Stimulated activated CD8-positive, alpha-beta memory T cell treated with anti-CD3 and anti-CD28 coated beads, Interleukin-7, amount 100 ng/mL, for 1 hour (primary cell): ENCODE results near the gene LCN6.
"Not testable (repeated sequence)": the region's sequence is repeated elsewhere in the genome, so short reads cannot be mapped to it uniquely, and the experiment has no call there.

Experiments
- DNase-seq, 2 donors: peaks; one replicate each; pipeline ENCODE4 v3.0.0-alpha.2; 2020; ENCODE audit warnings: low read depth in 2 of 2

The LCN6 gene

GRCh38 chr9:136710543-136710942 lies 37.8 kb downstream of the LCN6 start:
- no peak for DNase-seq

- no peak for DNase-seq
These were observed 38.7 kb downstream of the LCN6 start for GRCh38 chr9:136709454-136710109.

DNA sequence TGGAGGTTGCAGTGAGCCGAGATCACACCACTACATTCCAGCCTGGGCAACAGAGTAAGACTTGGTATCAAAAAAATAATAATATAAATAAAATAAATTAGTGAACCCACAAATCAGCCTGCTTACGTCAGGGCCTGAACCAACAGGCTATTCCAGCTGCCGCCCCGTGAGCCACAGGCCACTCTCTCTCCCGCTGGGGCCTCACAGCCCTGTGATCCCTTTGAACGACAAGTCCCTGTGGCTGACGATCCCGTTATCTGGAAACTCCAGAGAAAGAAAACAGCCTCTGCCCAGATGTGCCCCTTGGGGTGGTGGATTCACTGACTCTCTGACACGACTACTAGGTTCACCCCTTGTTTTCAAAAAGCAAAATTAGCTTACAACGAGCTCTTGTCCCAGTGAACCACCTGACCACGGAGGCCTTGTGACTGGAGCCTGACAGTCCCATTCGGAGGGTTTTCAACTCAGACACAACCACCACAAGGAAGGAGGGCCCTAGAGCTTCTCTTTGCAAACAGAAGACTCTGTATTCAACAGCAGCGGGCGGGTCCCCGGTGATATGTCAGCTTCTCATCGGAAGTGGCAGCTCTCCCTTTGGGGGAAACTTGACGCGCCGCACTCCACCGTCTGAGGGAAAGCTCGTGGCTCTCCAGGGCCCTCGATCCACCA lies 40.3 kb downstream of the LCN6 start:
- no peak for DNase-seq

DNA sequence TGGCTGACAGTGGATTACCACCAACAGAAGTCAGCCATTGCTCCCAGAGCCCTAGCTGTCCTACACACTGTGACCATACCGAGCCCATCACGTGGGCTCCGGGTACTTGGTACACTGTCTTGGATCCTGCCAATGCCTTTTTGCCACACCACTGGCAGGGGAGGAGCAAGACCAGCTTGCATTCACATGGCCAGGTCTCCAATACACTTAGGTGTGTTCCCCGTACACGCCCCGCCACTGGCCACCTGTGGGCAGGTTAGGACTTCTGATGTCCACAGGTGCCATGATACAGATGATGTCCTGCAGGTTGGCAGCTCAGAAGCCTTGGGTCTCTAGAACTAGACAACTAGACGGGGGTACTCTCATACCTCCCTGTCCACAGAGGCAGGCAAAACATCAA lies 41.3 kb downstream of the LCN6 start:
- no peak for DNase-seq

GRCh38 chr9:136705564-136705963 lies 42.8 kb downstream of the LCN6 start:
- DNase-seq = no peak

GRCh38 chr9:136704741-136705140 lies 43.6 kb downstream of the LCN6 start:
- not testable (repeated sequence) for DNase-seq

DNA sequence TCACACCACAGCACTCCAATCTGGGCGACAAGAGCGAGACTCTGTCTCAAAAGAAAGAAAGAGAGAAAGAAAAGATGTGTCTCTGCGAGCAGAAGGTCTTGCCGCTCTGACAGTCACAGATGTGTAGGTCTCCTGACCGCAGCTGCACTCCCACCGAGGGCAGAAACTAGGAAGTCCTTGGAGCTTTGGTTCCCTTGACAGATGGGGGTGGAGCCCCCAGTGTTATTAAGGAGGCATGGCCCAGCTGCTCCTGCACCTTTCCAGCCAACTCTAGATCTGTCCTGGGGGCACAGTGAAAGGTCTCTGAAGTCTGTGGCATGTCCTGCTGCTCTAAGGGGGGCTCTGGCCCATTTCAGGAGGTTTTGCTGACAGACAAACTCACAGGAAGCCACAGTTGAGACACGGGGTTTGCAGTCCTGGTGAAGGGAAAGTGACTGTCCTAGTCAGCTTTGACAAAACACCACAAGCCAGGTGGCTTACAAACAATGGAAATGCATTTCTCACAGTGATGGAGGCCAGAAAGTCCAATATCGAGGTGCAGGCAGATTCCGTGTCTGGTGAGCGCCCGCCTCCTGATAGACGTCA lies 45.0 kb downstream of the LCN6 start:
- no peak for DNase-seq

DNA sequence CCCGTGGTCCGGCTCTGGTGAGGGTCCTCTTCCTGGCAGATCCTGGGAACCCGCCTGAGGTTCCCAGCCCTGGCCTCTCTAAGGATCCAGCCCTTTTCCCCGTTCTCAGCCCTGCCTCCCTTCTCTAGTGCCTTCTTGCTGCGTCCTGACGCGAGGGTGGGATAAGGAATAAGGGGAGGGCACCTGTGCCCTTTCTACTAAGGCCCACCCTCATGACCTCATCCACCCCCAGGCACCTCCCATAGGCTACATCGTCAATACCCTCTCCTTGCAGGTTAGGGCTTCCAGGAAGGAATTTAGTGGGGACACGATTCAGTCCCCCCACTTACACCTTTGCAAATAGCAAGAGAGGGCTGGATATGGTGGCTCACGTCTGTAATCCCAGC lies 46.7 kb downstream of the LCN6 start:
- DNase-seq = no peak

DNA sequence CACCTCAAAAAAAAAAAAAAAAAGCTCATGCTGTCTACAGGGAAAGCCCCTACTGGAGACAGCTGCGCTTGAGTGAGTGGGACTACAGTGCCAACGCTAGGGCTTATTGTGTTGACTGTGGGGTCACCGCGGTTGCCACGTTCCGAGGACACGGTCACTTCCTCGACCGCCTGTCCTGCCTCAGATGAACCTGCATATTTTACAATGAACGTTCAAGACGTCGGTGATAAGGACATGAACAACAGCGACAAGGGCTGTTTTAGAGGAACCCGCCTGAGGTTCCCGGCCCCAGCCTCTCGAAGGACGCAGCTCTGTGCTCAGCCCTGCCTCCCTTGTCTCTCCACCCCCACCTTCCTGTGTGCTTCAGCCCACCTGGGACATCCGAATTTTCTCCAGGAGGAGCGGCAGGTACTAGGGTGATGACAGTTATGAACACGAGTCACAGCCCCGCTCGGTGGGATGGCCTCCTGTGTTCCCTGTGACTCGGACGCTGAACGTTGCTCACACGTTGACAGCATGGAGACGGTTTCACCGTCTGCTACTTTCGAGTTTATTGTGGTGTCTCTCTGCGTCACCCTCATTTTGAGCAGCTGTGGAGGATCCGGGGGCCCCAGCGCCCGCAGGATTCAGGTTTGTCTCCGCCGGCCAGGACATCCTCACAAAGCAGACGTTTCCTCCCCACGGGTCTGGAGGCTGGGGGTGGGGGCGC lies 47.2 kb downstream of the LCN6 start:
- no peak for DNase-seq

DNA sequence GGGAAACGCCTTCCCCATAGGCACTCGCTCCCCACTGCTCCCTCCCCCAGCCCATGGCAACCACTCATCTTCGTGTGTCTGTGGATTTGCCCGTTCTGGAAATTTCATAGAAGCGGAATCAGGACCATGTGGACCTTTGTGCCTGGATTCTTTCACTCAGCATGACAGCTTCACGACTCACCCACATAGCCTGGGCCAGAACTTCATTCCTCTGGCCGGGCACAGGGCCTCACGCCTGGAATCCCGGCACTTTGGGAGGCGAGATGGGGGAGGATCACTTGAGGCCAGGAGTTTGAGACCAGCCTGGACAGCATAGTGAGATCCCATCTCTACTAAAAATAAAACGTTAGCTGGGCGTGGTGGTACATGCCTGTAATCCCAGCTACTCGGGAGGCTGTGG lies 48.0 kb downstream of the LCN6 start:
- DNase-seq = no peak

GRCh38 chr9:136698635-136699246 lies 49.6 kb downstream of the LCN6 start:
- no peak for DNase-seq

GRCh38 chr9:136697821-136698526 lies 50.4 kb downstream of the LCN6 start:
- DNase-seq = no peak

DNA sequence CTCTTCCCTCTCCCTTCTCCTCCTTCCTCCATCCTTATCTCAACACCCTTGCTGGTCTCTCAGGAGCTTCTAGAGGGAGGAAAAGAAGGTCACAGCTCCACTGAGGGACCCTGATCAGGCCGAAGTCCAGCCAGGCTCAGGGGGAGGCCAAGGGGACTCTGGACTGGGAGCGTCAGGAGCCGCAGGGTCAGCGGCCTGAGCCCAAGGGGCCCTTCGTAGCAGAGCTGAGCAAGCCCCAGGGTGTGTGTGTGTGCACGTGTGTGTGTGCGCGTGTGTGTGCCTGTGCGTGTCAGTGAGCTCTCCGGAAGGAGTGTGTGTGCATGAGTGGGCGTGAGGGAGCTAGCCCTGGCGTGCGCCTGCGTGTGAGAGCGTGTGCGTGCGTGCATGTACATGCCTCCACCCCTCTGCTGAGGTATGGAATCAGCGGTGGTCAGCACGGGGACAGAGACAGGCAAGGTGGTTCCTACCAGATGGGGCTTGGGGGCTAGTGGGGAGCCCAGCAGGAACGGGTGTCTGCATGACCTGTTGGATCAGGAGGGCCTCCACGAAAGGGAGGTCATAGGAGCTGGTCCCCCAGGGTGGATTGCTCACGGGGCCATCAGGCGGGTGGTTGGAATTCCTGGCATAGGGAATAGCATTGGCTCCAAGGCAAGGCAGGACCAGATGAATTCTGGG lies 51.0 kb downstream of the LCN6 start:
- no peak for DNase-seq

DNA sequence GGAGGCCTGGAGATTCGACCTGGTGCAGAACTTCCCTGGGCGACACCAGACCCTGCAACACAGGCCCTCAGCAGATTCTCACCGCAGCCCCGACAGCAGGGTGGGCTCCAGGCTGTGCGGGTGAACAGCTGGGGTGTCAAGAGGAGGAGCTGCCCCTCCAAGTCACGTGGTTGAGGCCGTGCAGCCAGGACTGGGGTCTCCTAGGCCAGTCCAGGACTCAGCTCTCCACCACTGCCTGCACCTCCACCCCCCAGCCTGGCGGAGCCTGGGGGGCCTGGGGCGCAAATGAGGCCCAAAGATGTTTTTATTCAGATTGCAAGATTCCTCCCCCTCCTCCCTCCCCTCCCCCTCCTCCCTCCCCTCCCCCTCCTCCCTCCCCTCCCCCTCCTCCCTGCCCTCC lies 51.8 kb downstream of the LCN6 start:
- DNase-seq = no peak

GRCh38 chr9:136695955-136696354 lies 52.4 kb downstream of the LCN6 start:
- DNase-seq = no peak

DNA sequence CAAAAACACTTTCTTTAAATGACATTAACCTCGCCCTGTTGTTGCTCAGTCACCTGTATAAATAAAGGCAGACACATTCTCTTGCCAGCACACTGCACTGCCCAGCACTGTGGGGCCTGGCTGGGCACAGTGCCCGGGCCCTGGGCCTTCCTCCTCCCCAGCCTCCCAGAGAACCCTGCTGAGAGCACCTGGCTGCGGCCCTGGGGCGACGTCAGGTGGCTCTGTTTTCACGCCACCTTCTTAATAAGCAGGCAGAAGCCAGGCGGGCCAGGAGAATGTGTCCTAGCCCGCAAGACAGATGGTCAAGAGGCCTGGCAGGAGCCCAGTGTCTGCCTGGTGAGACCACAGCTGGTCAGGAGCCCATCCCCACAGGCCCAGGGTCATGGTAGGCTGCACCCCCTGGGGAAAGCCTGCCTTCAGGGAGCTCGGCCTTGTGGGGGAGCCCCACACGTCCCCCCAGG lies 52.9 kb downstream of the LCN6 start:
- no peak for DNase-seq

DNA sequence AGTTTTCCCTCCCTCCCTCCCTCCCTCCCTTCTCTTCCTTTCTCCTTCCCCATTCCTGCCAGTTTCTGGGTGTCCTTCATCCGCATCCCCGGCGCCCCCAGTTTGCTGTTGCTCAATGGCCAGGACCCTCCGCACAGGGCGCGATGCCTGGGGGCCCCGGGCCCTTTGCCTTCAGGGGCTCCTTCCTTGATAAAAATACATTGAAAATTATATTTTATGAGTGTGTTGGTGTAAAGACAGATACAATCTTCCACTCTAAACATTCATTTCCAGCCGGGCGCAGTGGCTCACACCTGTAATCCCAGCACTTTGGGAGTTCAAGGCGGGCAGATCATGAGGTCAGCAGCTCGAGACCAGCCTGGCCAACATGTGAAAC lies 53.5 kb downstream of the LCN6 start:
- DNase-seq = no peak

- DNase-seq = no peak
These were observed 54.0 kb downstream of the LCN6 start for GRCh38 chr9:136694163-136694871.
